Activated B cell treated with CpG ODN at 0.5 μM for 24 hours (primary cell): ENCODE data around the gene PMEL. TPM values are rescaled to one million over a fixed set of nuclear protein-coding genes. Genes with fewer than 3 reads are reported as not detected.

Source experiments
- ATAC-seq: fragments of 200-7000 bp; cut with Tn5 transposase; one replicate; pipeline ENCODE4 v1.10.0; 2021; ENCODE audit warnings: low read depth, mild to moderate bottlenecking, moderate library complexity
- CTCF ChIA-PET: fragments of 350-600 bp; sonication (Branson Sonifier 250); formaldehyde crosslinking; loops from one replicate; lab custom pipeline; 2021; ENCODE audit warnings: antibody characterized with exemption; lab: Charles Lee
- POLR2A ChIA-PET: fragments of 350-600 bp; sonication (Branson Sonifier 250); formaldehyde crosslinking; loops from one replicate; lab custom pipeline; 2021; ENCODE audit warnings: antibody characterized with exemption; lab: Charles Lee
- DNase-seq: peaks from one replicate; pipeline ENCODE4 v3.0.0; 2022
- H3K27ac Mint-ChIP-seq: one replicate; pipeline ENCODE4 v1.8.0; 2020; ENCODE audit warnings: mixed read lengths
- H3K27me3 Mint-ChIP-seq: one replicate; pipeline ENCODE4 v1.8.0; 2021; ENCODE audit warnings: mixed read lengths
- H3K36me3 Mint-ChIP-seq: one replicate; pipeline ENCODE4 v1.8.0; 2021; ENCODE audit warnings: low read depth, mixed read lengths
- H3K4me1 Mint-ChIP-seq: one replicate; pipeline ENCODE4 v1.8.0; 2021; ENCODE audit warnings: mixed read lengths
- H3K4me3 Mint-ChIP-seq: one replicate; pipeline ENCODE4 v1.8.0; 2020; ENCODE audit warnings: mild to moderate bottlenecking, mixed read lengths
- H3K9me3 Mint-ChIP-seq: one replicate; pipeline ENCODE4 v1.8.0; 2020; ENCODE audit warnings: mixed read lengths
- intact Hi-C: fragments of 100-400 bp; cut with micrococcal nuclease; formaldehyde crosslinking; loops from one replicate; pipeline ENCODE4 v1.15.1; 2024
- total RNA-seq: library from RNA; stranded (reverse); gene quantifications from 2 replicates; pipeline ENCODE4 v1.2.3, GENCODE V29; 2022
- TF ChIP-seq, protein P1 (sequence below): fragments of 200-600 bp; IDR thresholded peaks from one replicate; pipeline ENCODE4 v1.8.0; 2022; ENCODE audit warnings: antibody characterized with exemption, mild to moderate bottlenecking

PMEL gene
- total RNA-seq, 1 donor from 2014 or later: not detected

DNA sequence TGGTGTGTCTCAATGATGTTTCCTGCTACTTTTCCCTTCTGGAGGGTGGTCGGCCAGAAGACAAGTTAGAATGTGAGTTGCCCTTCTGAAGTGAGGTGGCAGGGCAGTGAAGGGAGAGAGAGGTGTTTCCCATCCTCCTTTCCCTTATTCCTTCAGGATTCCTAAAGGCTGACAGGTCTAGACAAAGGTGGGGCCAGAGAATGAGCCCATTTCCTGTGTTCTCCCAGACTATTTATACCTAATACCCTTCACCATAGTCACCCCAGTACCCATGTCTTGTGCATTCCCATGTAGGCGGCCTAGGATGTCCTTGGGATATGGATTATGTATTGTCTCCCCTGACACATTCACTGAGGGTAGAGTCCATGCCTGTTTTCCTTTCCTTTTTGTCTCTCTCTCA, 27.9 kb downstream of the PMEL start:
- ChIA-PET POLR2A (interaction anchor here (3.7 kb wide), 1 partner anchor 11 kb away, joined by 50 read pairs; the partner anchor contains the start of gene PYM1), CTCF (interaction anchor here (2.6 to 3.4 kb wide), 2 partner anchors 12 to 199 kb away, joined by 13 to 58 read pairs; no protein-coding TSS in a partner anchor)
- Mint-ChIP-seq H3K27ac (peak overlapping the region; percentile 16), H3K4me1 (peaks cover 30% of the 10 kb centered on the region), H3K36me3 (peaks cover 77% of the 10 kb centered on the region), H3K4me3 (no peak overlapping the region), H3K9me3 (no peaks in the 10 kb centered on the region), H3K27me3 (no peaks in the 10 kb centered on the region)
- no peak for DNase-seq
- intact Hi-C loops: no loop called here
- TF ChIP-seq, protein P1, sequence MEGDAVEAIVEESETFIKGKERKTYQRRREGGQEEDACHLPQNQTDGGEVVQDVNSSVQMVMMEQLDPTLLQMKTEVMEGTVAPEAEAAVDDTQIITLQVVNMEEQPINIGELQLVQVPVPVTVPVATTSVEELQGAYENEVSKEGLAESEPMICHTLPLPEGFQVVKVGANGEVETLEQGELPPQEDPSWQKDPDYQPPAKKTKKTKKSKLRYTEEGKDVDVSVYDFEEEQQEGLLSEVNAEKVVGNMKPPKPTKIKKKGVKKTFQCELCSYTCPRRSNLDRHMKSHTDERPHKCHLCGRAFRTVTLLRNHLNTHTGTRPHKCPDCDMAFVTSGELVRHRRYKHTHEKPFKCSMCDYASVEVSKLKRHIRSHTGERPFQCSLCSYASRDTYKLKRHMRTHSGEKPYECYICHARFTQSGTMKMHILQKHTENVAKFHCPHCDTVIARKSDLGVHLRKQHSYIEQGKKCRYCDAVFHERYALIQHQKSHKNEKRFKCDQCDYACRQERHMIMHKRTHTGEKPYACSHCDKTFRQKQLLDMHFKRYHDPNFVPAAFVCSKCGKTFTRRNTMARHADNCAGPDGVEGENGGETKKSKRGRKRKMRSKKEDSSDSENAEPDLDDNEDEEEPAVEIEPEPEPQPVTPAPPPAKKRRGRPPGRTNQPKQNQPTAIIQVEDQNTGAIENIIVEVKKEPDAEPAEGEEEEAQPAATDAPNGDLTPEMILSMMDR: no peak
- no peak for ATAC-seq

DNA sequence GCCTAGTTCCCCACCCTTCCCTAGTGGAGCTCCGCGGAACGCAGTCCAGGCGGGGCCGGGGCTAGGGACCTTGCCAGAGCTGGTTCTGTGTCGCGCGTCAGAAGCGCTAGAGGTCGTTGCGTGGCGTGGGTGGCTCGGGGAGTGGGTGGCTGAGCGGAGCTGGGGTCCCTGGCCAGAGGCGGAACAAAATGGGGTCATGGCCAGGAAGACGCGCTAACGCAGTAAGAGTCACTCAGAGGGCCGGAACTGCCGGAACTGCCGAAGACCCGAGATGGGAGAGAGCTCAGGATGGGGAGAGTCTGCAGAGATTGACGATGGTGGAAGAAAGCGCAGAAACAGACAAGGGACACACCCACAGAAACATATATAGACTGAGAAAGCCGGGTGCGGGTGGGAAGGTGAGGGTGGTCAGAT, 30.1 kb downstream of the PMEL start:
- TF ChIP-seq, protein P1: no peak
- H3K9me3 Mint-ChIP-seq: no peaks in the 10 kb centered on the region
- no peak for DNase-seq
- H3K4me1 Mint-ChIP-seq: peaks cover 46% of the 10 kb centered on the region
- ChIA-PET CTCF (no interaction called here), POLR2A (interaction anchor here (1.7 kb wide), 1 partner anchor 9 kb away, joined by 7 read pairs; the partner anchor contains the start of gene PYM1)
- H3K27ac Mint-ChIP-seq: no peak overlapping the region
- H3K4me3 Mint-ChIP-seq: no peak overlapping the region
- H3K27me3 Mint-ChIP-seq: no peaks in the 10 kb centered on the region
- intact Hi-C loops: no loop called here
- H3K36me3 Mint-ChIP-seq: peaks cover 71% of the 10 kb centered on the region
- no peak for ATAC-seq

DNA sequence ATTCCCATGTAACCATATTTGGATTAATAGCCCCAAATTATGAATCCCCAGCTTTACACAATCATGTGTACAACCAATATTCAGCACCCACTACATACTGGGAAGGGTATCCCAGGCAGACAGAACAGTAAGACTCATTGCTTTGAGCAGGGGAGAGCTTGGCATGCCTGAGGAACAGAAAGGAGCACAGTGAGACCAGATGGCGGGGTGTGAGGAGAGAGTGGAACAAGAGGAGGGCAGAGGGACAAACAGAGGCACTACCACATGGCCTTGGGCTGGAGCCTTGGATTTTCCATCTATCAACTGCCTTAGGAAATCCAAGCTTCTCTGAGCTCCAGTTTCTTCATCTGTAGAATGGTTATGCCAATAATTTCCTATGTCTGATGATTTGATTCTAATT, 31.1 kb downstream of the PMEL start:
- H3K27me3 Mint-ChIP-seq: no peaks in the 10 kb centered on the region
- H3K36me3 Mint-ChIP-seq: peaks cover 62% of the 10 kb centered on the region
- H3K27ac Mint-ChIP-seq: peak overlapping the region; percentile 9
- ChIA-PET POLR2A (interaction anchor here (1.0 to 1.7 kb wide), 2 partner anchors 8 to 196 kb away, joined by 4 to 7 read pairs; partner anchors contain the start of gene PYM1), CTCF (interaction anchor here (0.6 to 5.7 kb wide), 4 partner anchors 8 to 225 kb away, joined by 4 to 33 read pairs (median 4); no protein-coding TSS in a partner anchor)
- intact Hi-C loops: no loop called here
- DNase-seq (no peak), ATAC-seq (no peak)
- H3K9me3 Mint-ChIP-seq: no peaks in the 10 kb centered on the region
- peaks cover 47% of the 10 kb centered on the region for H3K4me1 Mint-ChIP-seq
- TF ChIP-seq, protein P1: no peak
- no peak overlapping the region for H3K4me3 Mint-ChIP-seq

DNA sequence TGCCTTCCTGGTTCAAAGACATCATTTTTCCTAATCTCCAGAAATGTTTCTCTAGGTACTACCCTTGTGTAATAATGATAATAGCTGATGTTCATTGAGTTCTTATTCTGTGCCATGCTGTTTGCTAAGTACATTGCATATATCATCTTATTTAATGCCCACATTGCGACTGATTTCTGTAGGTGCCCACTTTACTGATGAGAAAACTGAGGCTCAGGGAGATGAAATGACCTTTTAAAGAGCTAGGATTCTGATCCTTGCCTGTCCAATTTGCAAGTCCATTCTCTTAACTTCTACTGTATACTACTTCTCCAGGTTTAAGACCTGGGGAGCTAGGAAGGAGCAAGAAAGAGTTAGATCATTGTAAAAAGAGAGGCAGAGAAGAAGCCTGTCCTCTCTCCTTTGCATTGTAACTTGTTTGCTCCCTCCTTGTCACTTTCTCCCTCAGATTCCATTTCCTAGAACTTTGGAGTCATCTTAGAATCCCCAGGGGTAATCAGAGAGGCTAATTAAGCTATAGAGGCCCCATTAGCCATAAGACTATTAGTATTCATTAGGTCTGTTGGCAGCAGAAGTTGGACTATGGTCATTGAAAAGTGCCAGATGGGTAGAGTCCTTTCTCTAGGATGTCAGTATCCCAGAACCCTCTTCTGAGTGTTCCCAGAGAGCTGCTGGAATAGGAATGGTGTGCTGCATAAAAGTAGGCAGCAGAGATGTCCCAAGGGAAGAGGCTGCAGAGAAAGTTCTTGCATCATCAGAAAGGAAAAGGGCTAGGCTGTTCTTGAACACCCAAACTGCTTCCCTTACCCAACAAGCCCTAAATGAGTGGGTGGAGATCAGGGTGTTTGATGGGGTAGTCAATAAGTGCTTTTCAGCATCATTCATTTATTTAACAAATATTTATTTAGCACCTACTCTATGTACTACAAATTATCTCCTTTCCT, 31.8 kb downstream of the PMEL start:
- Mint-ChIP-seq H3K9me3 (no peaks in the 10 kb centered on the region), H3K36me3 (peaks cover 56% of the 10 kb centered on the region), H3K4me1 (peaks cover 53% of the 10 kb centered on the region), H3K4me3 (no peak overlapping the region), H3K27me3 (no peaks in the 10 kb centered on the region), H3K27ac (peak overlapping the region; percentile 3)
- intact Hi-C loops: no loop called here
- ATAC-seq: no peak
- POLR2A ChIA-PET: interaction anchor here (0.5 to 3.2 kb wide), 5 partner anchors 10 to 195 kb away, joined by 3 to 19 read pairs (median 9); partner anchors contain the start of genes DNAJC14, ORMDL2, RAB5B and SARNP
- DNase-seq: no peak
- CTCF ChIA-PET: interaction anchor here (0.5 to 5.7 kb wide), 6 partner anchors 9 to 224 kb away, joined by 3 to 33 read pairs (median 4); partner anchors contain the start of genes ORMDL2 and SARNP
- TF ChIP-seq, protein P1: no peak
